ENCODE data around the gene DNAJC30. TPM values are rescaled to one million over a fixed set of nuclear protein-coding genes. Genes with fewer than 3 reads are reported as not detected.

DNAJC30 gene
- polyA plus RNA-seq, 1 donor from 2014 or later: 1.3 TPM

DNA sequence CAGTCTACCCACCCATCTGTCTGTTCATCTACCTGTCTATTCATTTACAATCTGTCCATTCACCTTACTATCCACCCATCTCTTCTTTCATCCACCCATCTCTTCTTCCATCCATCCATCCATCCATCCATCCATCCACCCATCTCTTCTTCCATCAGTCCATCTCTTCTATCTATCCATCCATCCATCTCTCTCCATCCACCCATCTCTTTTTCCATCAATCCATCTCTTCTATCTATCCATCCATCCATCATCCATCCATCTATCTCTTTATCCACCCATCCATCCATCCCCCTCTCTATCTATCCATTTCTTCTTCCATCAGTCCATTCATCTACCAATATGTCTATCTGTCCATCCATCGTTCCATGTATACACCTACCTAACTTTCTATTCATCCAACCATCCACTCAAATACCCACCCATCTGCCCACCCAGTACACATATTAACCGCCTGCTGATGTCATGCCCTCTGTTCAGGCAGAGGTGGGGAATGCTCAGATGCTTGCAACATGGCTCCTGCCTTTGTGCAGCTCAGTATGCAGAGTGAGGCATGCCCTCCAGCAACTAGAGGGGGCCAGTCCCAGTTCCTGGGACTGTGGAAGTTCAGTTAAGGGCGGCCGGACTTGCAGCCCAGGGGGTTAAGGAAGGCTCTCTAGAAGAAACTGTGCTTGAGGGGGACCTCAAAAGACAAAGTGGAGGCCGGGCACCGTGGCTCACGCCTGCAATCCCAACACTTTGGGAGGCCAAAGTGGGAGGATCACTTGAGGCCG lies 47.6 kb downstream of the DNAJC30 start:
- Histone ChIP-seq H3K9me3 (ENCODE audit: low read length) (no peaks in the 10 kb centered on the region), H3F3A (ENCODE audit: insufficient read depth, low read length, poor library complexity, severe bottlenecking) (no peaks in the 10 kb centered on the region), H3K79me2 (replicated peaks; ENCODE audit: insufficient read depth, low read length) (no peaks in the 10 kb centered on the region), H3K9ac (ENCODE audit: low read length) (no peak overlapping the region), H3K9me2 (ENCODE audit: insufficient read depth, low read length) (no peaks in the 10 kb centered on the region), H3K4me2 (ENCODE audit: low read length) (no peak overlapping the region), H4K20me1 (ENCODE audit: insufficient read depth) (no peaks in the 10 kb centered on the region), H3K36me3 (ENCODE audit: insufficient read depth, low read length) (no peaks in the 10 kb centered on the region), H2AFZ (ENCODE audit: low read depth, low read length) (no peak overlapping the region), H3K27ac (ENCODE audit: low read length) (no peak overlapping the region), H3K4me3 (ENCODE audit: low read length) (no peak overlapping the region), H3K27me3 (ENCODE audit: insufficient read depth, low read depth, low read length) (no peaks in the 10 kb centered on the region)
- no peak for TF ChIP-seq REST (IDR thresholded peaks at IDR 0.05; ENCODE audit: borderline replicate concordance)
- no peak for TF ChIP-seq TAF1 (IDR thresholded peaks at IDR 0.05; ENCODE audit: low read depth)
- no peak for TF ChIP-seq EP300 (conservative IDR thresholded peaks at IDR 0.05; ENCODE audit: poor library complexity, severe bottlenecking)

DNA sequence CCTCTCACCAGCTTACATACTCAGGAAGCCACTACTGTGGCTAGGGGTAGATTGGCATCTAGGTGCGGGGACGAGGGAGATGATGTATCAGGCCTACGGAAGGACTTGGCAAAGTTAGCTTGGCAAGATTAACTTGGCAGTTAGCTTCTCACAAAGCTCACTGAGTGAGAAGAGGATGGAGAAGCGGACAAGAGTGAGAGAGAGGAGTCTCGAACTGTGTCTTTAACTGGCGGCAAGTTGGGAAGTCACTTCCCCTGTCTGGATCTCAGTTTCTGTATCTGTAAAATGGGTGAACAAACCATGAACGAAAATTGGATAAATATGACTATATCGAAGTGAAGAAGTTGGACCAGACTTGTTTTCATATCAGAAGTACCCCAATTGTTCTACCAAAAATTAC lies 49.4 kb downstream of the DNAJC30 start:
- Histone ChIP-seq H3K27me3 (ENCODE audit: insufficient read depth, low read depth, low read length) (no peaks in the 10 kb centered on the region), H3K9me3 (ENCODE audit: low read length) (no peaks in the 10 kb centered on the region), H3F3A (ENCODE audit: insufficient read depth, low read length, poor library complexity, severe bottlenecking) (no peaks in the 10 kb centered on the region), H3K4me3 (ENCODE audit: low read length) (no peak overlapping the region), H3K36me3 (ENCODE audit: insufficient read depth, low read length) (no peaks in the 10 kb centered on the region), H3K9ac (ENCODE audit: low read length) (no peak overlapping the region), H4K20me1 (ENCODE audit: insufficient read depth) (no peaks in the 10 kb centered on the region), H3K79me2 (replicated peaks; ENCODE audit: insufficient read depth, low read length) (no peaks in the 10 kb centered on the region), H3K27ac (ENCODE audit: low read length) (no peak overlapping the region), H3K4me2 (ENCODE audit: low read length) (no peak overlapping the region), H3K9me2 (ENCODE audit: insufficient read depth, low read length) (no peaks in the 10 kb centered on the region), H2AFZ (ENCODE audit: low read depth, low read length) (no peak overlapping the region)
- TF ChIP-seq CTCF (IDR thresholded peaks at IDR 0.05; ENCODE audit: poor library complexity, severe bottlenecking) (no peak), RAD21 (conservative IDR thresholded peaks at IDR 0.05) (no peak), POLR2AphosphoS5 (IDR thresholded peaks at IDR 0.05) (no peak), TAF1 (IDR thresholded peaks at IDR 0.05; ENCODE audit: low read depth) (no peak), EZH2 (IDR thresholded peaks at IDR 0.05; ENCODE audit: borderline replicate concordance, insufficient read depth, low read length, poor library complexity, severe bottlenecking) (no peak), SMC3 (conservative IDR thresholded peaks at IDR 0.05; ENCODE audit: poor library complexity) (no peak), MXI1 (conservative IDR thresholded peaks at IDR 0.05; ENCODE audit: poor library complexity, severe bottlenecking) (no peak), REST (IDR thresholded peaks at IDR 0.05; ENCODE audit: borderline replicate concordance) (no peak), EP300 (conservative IDR thresholded peaks at IDR 0.05; ENCODE audit: poor library complexity, severe bottlenecking) (no peak)
